Measurements from ENCODE around the gene HSD11B2. TPM values are rescaled to one million over a fixed set of nuclear protein-coding genes. Genes with fewer than 3 reads are reported as not detected.

Gene HSD11B2
- total RNA-seq, 1 experiment from 2014 or later = 9.7 TPM

- TF ChIP-seq ZBTB33 (IDR thresholded peaks at IDR 0.05; ENCODE audit: extremely low read depth, insufficient replicate concordance, low read length) (no peak), POLR2A (IDR thresholded peaks at IDR 0.05; ENCODE audit: borderline replicate concordance, extremely low read depth, insufficient read depth, insufficient read length) (no peak)
Measured at GRCh38 chr16:67409631-67410030, 21.3 kb upstream of the HSD11B2 start (continued).

GRCh38 chr16:67411339-67411738 lies 19.6 kb upstream of the HSD11B2 start:
- ChIA-PET POLR2A (no interaction called here), CTCF (no interaction called here), RAD21 (ENCODE audit: low non-redundant PET in 1 of 2, low total read pairs in 2 of 2, uncharacterized antibody in 2 of 2, unreplicated experiment in 2 of 2) (no interaction called here)
- H3K4me1 ChIP-seq (ENCODE audit: control insufficient read depth in 1 of 2, insufficient read depth in 2 of 2, low read length in 2 of 2) = peaks cover 7 to 20% of the 10 kb centered on the region in 2 experiments; a peak in 3 of 4 replicates
- no peaks in the 10 kb centered on the region for H3K36me3 ChIP-seq (ENCODE audit: control insufficient read depth in 1 of 2, insufficient read depth in 2 of 2, low read length in 2 of 2)
- BruUV-seq (replicated peaks) = no TSS peak
- no peak overlapping the region for H3K4me2 ChIP-seq (ENCODE audit: low read length)
- H3K27ac ChIP-seq (ENCODE audit: low read depth, low read length) = no peak overlapping the region
- no peaks in the 10 kb centered on the region for H3K79me2 ChIP-seq (ENCODE audit: insufficient read depth, low read length)
- no peak for DNase-seq (ENCODE audit: low read depth, low spot score)
- H3K9me2 ChIP-seq (ENCODE audit: insufficient read depth) = no peaks in the 10 kb centered on the region
- TF ChIP-seq ZFX (IDR thresholded peaks at IDR 0.05) (no peak), CTCF (IDR thresholded peaks at IDR 0.05 in 2 of 3, conservative IDR thresholded peaks at IDR 0.05 in 1 of 3; ENCODE audit: borderline replicate concordance in 1 of 3, insufficient read depth in 1 of 3, low read depth in 2 of 3, low read length in 2 of 3) (no peak), EZH2 (IDR thresholded peaks at IDR 0.05) (no peak), EZH2phosphoT487 (IDR thresholded peaks at IDR 0.05; ENCODE audit: borderline replicate concordance) (no peak), ATF3 (IDR thresholded peaks at IDR 0.05) (no peak)
- no peak overlapping the region for H2AFZ ChIP-seq (ENCODE audit: low read depth, low read length, poor library complexity, severe bottlenecking)
- no peak overlapping the region for H3K4me3 ChIP-seq (replicated peaks in 1 of 2; ENCODE audit: low read depth in 1 of 2, low read length in 2 of 2)
- no peaks in the 10 kb centered on the region for H3K9me3 ChIP-seq (ENCODE audit: control insufficient read depth in 1 of 2, insufficient read depth in 1 of 2, low read depth in 1 of 2, low read length in 2 of 2)
- intact Hi-C loops (cut with micrococcal nuclease) = no loop called here
- ATAC-seq = no peak
- no peak overlapping the region for H3K9ac ChIP-seq (ENCODE audit: low read length)
- no peaks in the 10 kb centered on the region for H3K27me3 ChIP-seq (ENCODE audit: insufficient read depth, low read length)
- no peaks in the 10 kb centered on the region for H4K20me1 ChIP-seq (ENCODE audit: insufficient read depth)

Measured in HCT116 (cell line).